Measurements from ENCODE around the gene KCNK4. TPM values are rescaled to one million over a fixed set of nuclear protein-coding genes. Genes with fewer than 3 reads are reported as not detected.

The KCNK4 gene
- total RNA-seq, 4 donors from 2014 or later: 0.61 to 0.76 TPM; not detected in 2

GRCh38 chr11:64285885-64286800 is 5.0 kb upstream of the KCNK4 start:
- Histone ChIP-seq H3K27ac (peak overlapping the region; percentile 94 to 98), H3K4me1 (peaks cover 6 to 15% of the 10 kb centered on the region in 2 donors), H3K9me3 (no peaks in the 10 kb centered on the region), H3K36me3 (no peaks in the 10 kb centered on the region), H3K27me3 (no peaks in the 10 kb centered on the region), H3K4me3 (peak overlapping the region; percentile 64 to 74)
- no peak for TF ChIP-seq POLR2A (IDR thresholded peaks at IDR 0.05)
- TF ChIP-seq CTCF (IDR thresholded peaks at IDR 0.05): no peak
- no peak for DNase-seq
- intact Hi-C loops (cut with DNase I; ENCODE audit: low total_unique reads): no loop called here

GRCh38 chr11:64286801-64287159 is 4.3 kb upstream of the KCNK4 start:
- DNase-seq: no peak

GRCh38 chr11:64287676-64288352 is 3.3 kb upstream of the KCNK4 start:
- peaks cover under 1 to 7% of the 10 kb centered on the region in 2 donors for H3K27me3 ChIP-seq
- H3K36me3 ChIP-seq: no peaks in the 10 kb centered on the region
- intact Hi-C loops (cut with DNase I; ENCODE audit: low total_unique reads): no loop called here
- TF ChIP-seq CTCF (IDR thresholded peaks at IDR 0.05) (no peak), POLR2A (IDR thresholded peaks at IDR 0.05) (no peak)
- peaks cover 6 to 29% of the 10 kb centered on the region in 2 donors for H3K4me1 ChIP-seq
- DNase-seq: no peak
- no peak overlapping the region for H3K27ac ChIP-seq
- H3K9me3 ChIP-seq: no peaks in the 10 kb centered on the region
- H3K4me3 ChIP-seq: no peak overlapping the region

More at GRCh38 chr11:64286801-64287159, 4.3 kb upstream of the KCNK4 start:
- intact Hi-C loops (cut with DNase I; ENCODE audit: low total_unique reads): no loop called here
- Histone ChIP-seq H3K4me1 (peaks cover 6 to 21% of the 10 kb centered on the region in 2 donors), H3K36me3 (no peaks in the 10 kb centered on the region), H3K27ac (no peak overlapping the region), H3K9me3 (no peaks in the 10 kb centered on the region), H3K4me3 (no peak overlapping the region), H3K27me3 (no peaks in the 10 kb centered on the region)
- TF ChIP-seq CTCF (IDR thresholded peaks at IDR 0.05) (no peak), POLR2A (IDR thresholded peaks at IDR 0.05) (no peak)

DNA sequence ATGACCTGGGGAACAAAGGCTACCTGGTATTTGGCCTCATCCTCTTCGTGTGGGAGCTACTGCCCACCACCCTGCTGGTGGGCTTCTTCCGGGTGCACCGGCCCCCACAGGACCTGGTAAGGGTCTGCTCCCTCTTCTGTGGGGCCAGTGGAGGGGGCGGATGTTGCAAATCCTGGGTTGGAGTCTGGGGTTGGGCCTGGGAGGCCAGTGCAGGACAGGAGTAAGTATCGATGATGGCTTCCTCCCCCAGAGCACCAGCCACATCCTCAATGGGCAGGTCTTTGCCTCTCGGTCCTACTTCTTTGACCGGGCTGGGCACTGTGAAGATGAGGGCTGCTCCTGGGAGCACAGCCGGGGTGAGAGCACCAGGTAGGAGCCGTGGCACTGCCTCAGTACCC is 2.8 kb upstream of the KCNK4 start:
- intact Hi-C loops (cut with DNase I; ENCODE audit: low total_unique reads): no loop called here
- DNase-seq: no peak
- Histone ChIP-seq H3K9me3 (no peaks in the 10 kb centered on the region), H3K4me3 (no peak overlapping the region), H3K4me1 (peaks cover 3 to 26% of the 10 kb centered on the region in 2 donors), H3K27ac (no peak overlapping the region), H3K27me3 (peaks cover 5 to 8% of the 10 kb centered on the region in 2 donors), H3K36me3 (no peaks in the 10 kb centered on the region)
- TF ChIP-seq POLR2A (IDR thresholded peaks at IDR 0.05) (no peak), CTCF (IDR thresholded peaks at IDR 0.05) (no peak)
